HTERT RPE-1 (cell line): ENCODE measurements around the gene MOV10L1.
"Not testable (repeated sequence)": the region's sequence is repeated elsewhere in the genome, so short reads cannot be mapped to it uniquely, and the experiment has no call there.

ENCODE experiments used
- in situ Hi-C: fragments of 300-500 bp; cut with MboI; formaldehyde crosslinking; loops from 4 replicates; pipeline ENCODE4 v1.14.3; 2020; ENCODE audit warnings: low sequenced_read_pairs

Gene MOV10L1

GRCh38 chr22:50131894-50132293, 42.1 kb downstream of the MOV10L1 start:
- in situ Hi-C loops = no loop called here

GRCh38 chr22:50134481-50134880, 44.7 kb downstream of the MOV10L1 start:
- in situ Hi-C loops = no loop called here

GRCh38 chr22:50136581-50137015, 46.8 kb downstream of the MOV10L1 start:
- in situ Hi-C loops = no loop called here

GRCh38 chr22:50137277-50137676, 47.5 kb downstream of the MOV10L1 start:
- in situ Hi-C loops = not testable (repeated sequence)

GRCh38 chr22:50138041-50138440, 48.2 kb downstream of the MOV10L1 start:
- in situ Hi-C loops = no loop called here

- in situ Hi-C loops = no loop called here
Observed at GRCh38 chr22:50138988-50139387, 49.2 kb downstream of the MOV10L1 start.

- in situ Hi-C loops = no loop called here
Observed at GRCh38 chr22:50139843-50140415, 50.1 kb downstream of the MOV10L1 start.

GRCh38 chr22:50140615-50141014, 50.8 kb downstream of the MOV10L1 start:
- in situ Hi-C loops = no loop called here

GRCh38 chr22:50141462-50141861, 51.7 kb downstream of the MOV10L1 start:
- in situ Hi-C loops = no loop called here

GRCh38 chr22:50141891-50142363, 52.1 kb downstream of the MOV10L1 start:
- in situ Hi-C loops = no loop called here

GRCh38 chr22:50143096-50143495, 53.3 kb downstream of the MOV10L1 start:
- in situ Hi-C loops = no loop called here

GRCh38 chr22:50144005-50144614, 54.3 kb downstream of the MOV10L1 start:
- in situ Hi-C loops = no loop called here

- in situ Hi-C loops = no loop called here
Observed at GRCh38 chr22:50145721-50146438, 56.1 kb downstream of the MOV10L1 start.

GRCh38 chr22:50146439-50147238, 56.8 kb downstream of the MOV10L1 start:
- in situ Hi-C loops = no loop called here

- in situ Hi-C loops = not testable (repeated sequence)
Observed at GRCh38 chr22:50147258-50148165, 57.7 kb downstream of the MOV10L1 start.

- in situ Hi-C loops = no loop called here
Observed at GRCh38 chr22:50148166-50148500, 58.3 kb downstream of the MOV10L1 start.

- in situ Hi-C loops = no loop called here
Observed at GRCh38 chr22:50148991-50149721, 59.4 kb downstream of the MOV10L1 start.

- in situ Hi-C loops = no loop called here
Observed at GRCh38 chr22:50150161-50151129, 60.6 kb downstream of the MOV10L1 start.
